Endothelial cell of umbilical vein (primary cell): ENCODE measurements around the gene RAD51B. TPM values are rescaled to one million over a fixed set of nuclear protein-coding genes. Genes with fewer than 3 reads are reported as not detected.

Experiments used
- BruUV-seq: library from RNA; stranded (reverse); fragments of 400-500 nt; replicated peaks from 2 replicates; lab custom pipeline; 2021; lab: Mats Ljungman, UMichigan
- CTCF ChIA-PET: fragments of 300-600, 350-600 bp; sonication (Branson Sonifier 250); formaldehyde crosslinking; loops from one replicate; lab custom pipeline; 2021; ENCODE audit warnings: antibody characterized with exemption, inconsistent platforms; lab: Charles Lee
- POLR2A ChIA-PET: fragments of 300-600, 350-600 bp; sonication (Branson Sonifier 250); formaldehyde crosslinking; loops from one replicate; lab custom pipeline; 2021; ENCODE audit warnings: antibody characterized with exemption, inconsistent platforms; lab: Charles Lee
- DNase-seq: peaks from one replicate; pipeline ENCODE4 v3.0.0-alpha.2; 2011; ENCODE audit warnings: low read depth, low spot score
- FAIRE-seq: peaks from 2 replicates; lab custom pipeline; 2011; peaks lifted over from hg19 to GRCh38; lab: Jason Lieb, UNC
- H2AFZ ChIP-seq: 2 replicates; pipeline ENCODE4 v1.6.0; 2012; ENCODE audit warnings: low read depth, low read length, control low read depth, inconsistent platforms
- H3K27ac ChIP-seq: 2 replicates; pipeline ENCODE4 v1.5.1; 2011; ENCODE audit warnings: low read depth, mild to moderate bottlenecking, control low read depth, low read length, moderate library complexity; ENCODE audit not compliant: insufficient read depth
- H3K27me3 ChIP-seq, 2 experiments: 2 replicates each; pipeline versions ENCODE4 v1.6.0 to v1.6.1; 2011; ENCODE audit warnings: low read length in 2 of 2, mixed read lengths in 1 of 2; ENCODE audit not compliant: control insufficient read depth in 2 of 2, insufficient read depth in 2 of 2
- H3K36me3 ChIP-seq, 2 experiments: 2 replicates in 1 of 2; 3 replicates in 1 of 2; pipeline ENCODE4 v1.5.1; 2011; ENCODE audit warnings: low read length in 2 of 2, mild to moderate bottlenecking in 1 of 2, moderate library complexity in 1 of 2; ENCODE audit not compliant: control insufficient read depth in 2 of 2, insufficient read depth in 2 of 2; ENCODE audit errors: extremely low read depth in 1 of 2
- H3K4me1 ChIP-seq: 3 replicates; pipeline ENCODE4 v1.5.1; 2011; ENCODE audit warnings: mild to moderate bottlenecking, low read length; ENCODE audit not compliant: control insufficient read depth, insufficient read depth; ENCODE audit errors: extremely low read depth
- H3K4me2 ChIP-seq: 2 replicates; pipeline ENCODE4 v1.6.1; 2011; ENCODE audit warnings: low read length, control low read depth, mixed read lengths; ENCODE audit not compliant: insufficient read depth
- H3K4me3 ChIP-seq, 3 experiments: fragments of 200-600 bp in 1 of 3; sonication (generic), shearing (Covaris generic) in 1 of 3; replicated peaks in 1 of 3; 2 replicates each; pipeline ENCODE4 v1.5.1; 2011 to 2016; ENCODE audit warnings: control low read depth in 3 of 3, low read length in 3 of 3, mild to moderate bottlenecking in 2 of 3, inconsistent platforms in 1 of 3, low read depth in 1 of 3, moderate library complexity in 1 of 3; ENCODE audit not compliant: insufficient read depth in 1 of 3
- H3K79me2 ChIP-seq: 2 replicates; pipeline ENCODE4 v1.6.0; 2012; ENCODE audit warnings: low read length, inconsistent platforms; ENCODE audit not compliant: control insufficient read depth, insufficient read depth
- H3K9ac ChIP-seq: replicated peaks from 2 replicates; pipeline ENCODE3; 2011; ENCODE audit warnings: low read length, control low read depth; ENCODE audit not compliant: insufficient read depth; ENCODE audit errors: extremely low read depth
- H3K9me1 ChIP-seq: replicated peaks from 3 replicates; pipeline ENCODE4 v1.6.0; 2011; ENCODE audit warnings: mild to moderate bottlenecking, low read length; ENCODE audit not compliant: control insufficient read depth, insufficient read depth; ENCODE audit errors: extremely low read depth
- H3K9me3 ChIP-seq: replicated peaks from 2 replicates; pipeline ENCODE4 v1.5.1; 2012; ENCODE audit warnings: low read length, inconsistent platforms; ENCODE audit not compliant: control insufficient read depth, insufficient read depth
- H4K20me1 ChIP-seq: replicated peaks from 2 replicates; pipeline ENCODE3; 2011; ENCODE audit warnings: mild to moderate bottlenecking, low read length; ENCODE audit not compliant: control insufficient read depth, insufficient read depth; ENCODE audit errors: extremely low read depth
- CTCF ChIP-seq, 2 donors: IDR thresholded peaks; 1 replicate in 1 of 2; 2 replicates in 1 of 2; pipeline ENCODE4 v1.5.1; 2011; ENCODE audit warnings: low read length in 2 of 2, mild to moderate bottlenecking in 2 of 2, moderate library complexity in 2 of 2, control low read depth in 1 of 2, inconsistent platforms in 1 of 2, low read depth in 1 of 2; ENCODE audit not compliant: insufficient read depth in 1 of 2; ENCODE audit errors: extremely low read depth in 1 of 2
- EZH2 ChIP-seq: IDR thresholded peaks from 2 replicates; pipeline ENCODE4 v1.6.1; 2012; ENCODE audit warnings: borderline replicate concordance, low read depth, mild to moderate bottlenecking, moderate library complexity, low read length, inconsistent platforms; ENCODE audit not compliant: severe bottlenecking
- FOS ChIP-seq: IDR thresholded peaks from 2 replicates; pipeline ENCODE4 v1.6.1; 2011; ENCODE audit warnings: mild to moderate bottlenecking, low read length, moderate library complexity, borderline replicate concordance; ENCODE audit not compliant: insufficient read depth
- GATA2 ChIP-seq: IDR thresholded peaks from 2 replicates; pipeline ENCODE4 v1.7.0; 2011; ENCODE audit warnings: low read depth, mild to moderate bottlenecking, moderate library complexity, mixed read lengths, low read length; ENCODE audit not compliant: insufficient read length, insufficient read depth
- JUN ChIP-seq: IDR thresholded peaks from 2 replicates; pipeline ENCODE4 v1.6.1; 2011; ENCODE audit warnings: borderline replicate concordance, low read depth; ENCODE audit not compliant: insufficient read length, insufficient read depth
- MYC ChIP-seq: IDR thresholded peaks from one replicate; pipeline ENCODE4 v1.6.1; 2011; ENCODE audit warnings: mild to moderate bottlenecking, low read depth, low read length
- POLR2A ChIP-seq: IDR thresholded peaks from 2 replicates; pipeline ENCODE4 v1.6.1; 2012; ENCODE audit warnings: low read depth, mild to moderate bottlenecking, control low read depth, low read length
- POLR2AphosphoS5 ChIP-seq: IDR thresholded peaks from 2 replicates; pipeline ENCODE4 v1.6.1; 2012; ENCODE audit warnings: low read depth, mild to moderate bottlenecking, control low read depth, low read length, moderate library complexity; ENCODE audit not compliant: insufficient read depth
- dilution Hi-C: fragments of 300-500 bp; cut with MboI; formaldehyde crosslinking; loops from one replicate; pipeline ENCODE4 v1.15.0; 2019; ENCODE audit warnings: low sequenced_read_pairs; ENCODE audit not compliant: extremely low pct_ligation_motif_present
- intact Hi-C: fragments of 100-400 bp; cut with micrococcal nuclease; formaldehyde crosslinking; loops from one replicate; pipeline ENCODE4 v1.10.0; 2022
- polyA plus RNA-seq, 4 experiments: library from polyadenylated mRNA; depleted of rRNA in 3 of 4; stranded (reverse) in 3 of 4; unstranded in 1 of 4; fragments of >200 nt; gene quantifications; 2 replicates each; pipeline versions ENCODE4 v1.2.1 to v1.2.3, GENCODE V29; 2011 to 2012; ENCODE audit warnings: missing spikeins in 1 of 4
- total RNA-seq: library from RNA; stranded (reverse); gene quantifications from 2 replicates; pipeline ENCODE4 v1.2.3, GENCODE V29; 2021
- TF ChIP-seq, protein P1 (sequence below): IDR thresholded peaks from 2 replicates; pipeline ENCODE4 v1.6.1; 2011; ENCODE audit not compliant: insufficient read depth, insufficient read length

Gene RAD51B
- total and polyA plus RNA-seq, 2 donors (not counting 3 experiments of a cell fraction or from before 2014, with no cell fraction given) = 3.9 to 19.0 TPM

GRCh38 chr14:67933266-67933665 lies 113.7 kb downstream of the RAD51B start:
- no peak overlapping the region for H3K4me3 ChIP-seq
- DNase-seq = no peak
- H3K4me1 ChIP-seq = peaks cover 11% of the 10 kb centered on the region
- POLR2A ChIA-PET = interaction anchor here (1.3 kb wide), 1 partner anchor 852 kb away, joined by 3 read pairs; no protein-coding TSS in a partner anchor
- no peaks in the 10 kb centered on the region for H3K27me3 ChIP-seq
- no peaks in the 10 kb centered on the region for H3K9me3 ChIP-seq
- H3K9me1 ChIP-seq = no peaks in the 10 kb centered on the region
- CTCF ChIA-PET = interaction anchor here (0.9 to 3.9 kb wide), 26 partner anchors 8 to 911 kb away, joined by 3 to 43 read pairs (median 6); partner anchors contain the start of gene ZFP36L1
- no peaks in the 10 kb centered on the region for H3K36me3 ChIP-seq
- intact Hi-C loops (loop anchor here (5.0 kb wide), 1 partner anchor 51 kb away; no protein-coding TSS in a partner anchor), dilution Hi-C loops (loop anchor here (25.0 kb wide), 1 partner anchor 879 kb away; no protein-coding TSS in a partner anchor)
- no peak overlapping the region for H3K9ac ChIP-seq
- no peak overlapping the region for H3K27ac ChIP-seq
- no peak for FAIRE-seq
- no peak for TF ChIP-seq MYC
- TF ChIP-seq CTCF (IDR thresholded peaks at IDR 0.05; ENCODE audit: extremely low read depth in 1 of 2, insufficient read depth in 1 of 2, low read depth in 1 of 2, low read length in 2 of 2) = no peak
- no peak for TF ChIP-seq POLR2A
- TF ChIP-seq EZH2 = no peak
- TF ChIP-seq POLR2AphosphoS5 = no peak
- TF ChIP-seq GATA2 = no peak
- TF ChIP-seq JUN = no peak
- TF ChIP-seq FOS = no peak
- TF ChIP-seq, protein P1, sequence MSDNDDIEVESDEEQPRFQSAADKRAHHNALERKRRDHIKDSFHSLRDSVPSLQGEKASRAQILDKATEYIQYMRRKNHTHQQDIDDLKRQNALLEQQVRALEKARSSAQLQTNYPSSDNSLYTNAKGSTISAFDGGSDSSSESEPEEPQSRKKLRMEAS = no peak
- BruUV-seq = no TSS peak
- no peak overlapping the region for H3K4me2 ChIP-seq
- H3K79me2 ChIP-seq = no peaks in the 10 kb centered on the region
- no peak overlapping the region for H2AFZ ChIP-seq
- H4K20me1 ChIP-seq = no peaks in the 10 kb centered on the region
